Activated CD4-positive, alpha-beta T cell treated with anti-CD3 and anti-CD28 coated beads, Interleukin-2, amount 50 U/mL, for 24 hours (primary cell): Measurements from ENCODE around the gene SPTB.
A peak's percentile ranks its signal among the peaks of the same experiment; 100 is the strongest.

Experiments
- DNase-seq, 2 donors: peaks; one replicate each; pipeline ENCODE4 v3.0.0-alpha.2; 2020; ENCODE audit warnings: low read depth in 1 of 2, low spot score in 1 of 2

Gene SPTB

DNA sequence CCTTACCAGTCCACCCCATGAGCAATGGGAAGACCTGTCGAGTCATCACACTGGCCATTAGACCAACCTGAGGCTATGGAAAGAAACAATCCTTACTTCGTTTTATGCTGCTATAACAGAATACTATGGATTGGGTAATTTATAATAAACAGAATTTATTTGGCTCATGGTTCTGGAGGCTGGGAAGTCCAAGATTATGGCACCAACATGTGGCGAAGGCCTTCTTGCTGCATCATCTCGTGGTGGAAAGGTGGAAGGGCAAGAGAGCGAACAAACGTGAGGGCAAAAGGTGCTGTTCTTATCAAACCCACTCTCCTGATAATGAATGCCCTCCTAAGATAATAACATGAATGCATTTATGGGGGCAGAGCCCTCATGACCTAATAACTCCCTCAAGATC is 9.6 kb upstream of the SPTB start:
- DNase-seq: no peak

DNA sequence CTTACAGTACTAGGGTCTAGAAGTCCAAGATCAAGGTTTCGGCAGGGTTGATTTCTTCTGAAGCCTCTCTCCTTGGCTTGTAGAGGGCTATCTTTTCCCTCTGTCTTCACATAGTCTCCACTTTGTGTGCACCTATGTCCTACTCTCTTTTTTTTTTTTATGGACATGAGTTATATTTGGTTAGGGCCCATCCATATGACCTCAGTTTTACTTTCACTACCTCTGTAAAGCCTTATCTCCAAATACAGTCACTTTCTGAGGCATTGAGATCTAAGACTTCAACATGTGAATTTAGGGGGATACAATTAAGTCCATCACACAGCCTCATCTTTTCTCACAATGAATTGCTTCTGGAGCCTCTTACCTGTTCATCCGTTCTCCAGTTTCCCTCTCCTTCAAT is 5.9 kb upstream of the SPTB start:
- DNase-seq: no peak

DNA sequence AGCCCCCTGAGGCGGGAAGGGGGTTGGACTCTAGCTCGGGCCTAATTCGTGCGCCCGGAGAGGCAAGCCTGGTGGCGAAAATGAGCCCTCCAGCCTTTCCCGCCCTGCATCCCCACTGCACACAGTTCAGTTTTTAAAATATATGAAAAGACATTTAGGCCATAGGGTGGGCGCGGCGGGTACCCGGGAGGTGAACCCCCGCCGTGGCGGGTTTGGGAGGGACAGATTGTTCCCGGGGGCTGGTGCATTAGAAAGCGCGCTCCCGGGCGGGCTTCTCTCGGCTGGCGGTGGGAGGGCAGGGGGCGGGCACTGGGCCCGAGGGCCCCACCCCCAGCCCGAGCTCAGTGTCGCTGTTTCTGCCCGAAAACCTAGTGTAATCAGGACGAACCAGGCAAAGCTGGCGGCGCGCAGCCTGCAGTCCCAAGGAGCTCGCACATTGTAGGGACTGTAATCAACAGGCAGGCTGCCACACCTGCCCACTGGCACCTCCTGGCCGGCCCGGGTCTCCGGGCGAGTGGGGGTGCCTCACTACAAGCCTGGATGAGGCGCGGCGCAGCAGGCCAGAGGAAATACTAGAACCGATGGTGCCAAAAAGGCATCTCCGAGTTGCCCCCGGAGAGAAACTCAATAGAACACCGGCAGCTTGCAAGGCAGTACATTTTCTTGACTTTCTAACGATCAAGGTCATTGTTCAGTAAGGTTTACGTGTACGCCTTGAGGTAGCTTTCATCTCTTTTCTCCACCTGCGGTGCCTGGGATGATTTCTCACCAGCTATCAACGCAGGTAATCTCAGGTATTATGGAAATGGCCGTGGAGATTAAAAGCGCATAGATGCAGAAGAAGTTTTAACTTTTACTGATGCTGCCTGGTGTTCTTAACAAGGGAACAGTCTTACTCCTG is 764 bp upstream of the SPTB start:
- peak; percentile 36 to 44 for DNase-seq

DNA sequence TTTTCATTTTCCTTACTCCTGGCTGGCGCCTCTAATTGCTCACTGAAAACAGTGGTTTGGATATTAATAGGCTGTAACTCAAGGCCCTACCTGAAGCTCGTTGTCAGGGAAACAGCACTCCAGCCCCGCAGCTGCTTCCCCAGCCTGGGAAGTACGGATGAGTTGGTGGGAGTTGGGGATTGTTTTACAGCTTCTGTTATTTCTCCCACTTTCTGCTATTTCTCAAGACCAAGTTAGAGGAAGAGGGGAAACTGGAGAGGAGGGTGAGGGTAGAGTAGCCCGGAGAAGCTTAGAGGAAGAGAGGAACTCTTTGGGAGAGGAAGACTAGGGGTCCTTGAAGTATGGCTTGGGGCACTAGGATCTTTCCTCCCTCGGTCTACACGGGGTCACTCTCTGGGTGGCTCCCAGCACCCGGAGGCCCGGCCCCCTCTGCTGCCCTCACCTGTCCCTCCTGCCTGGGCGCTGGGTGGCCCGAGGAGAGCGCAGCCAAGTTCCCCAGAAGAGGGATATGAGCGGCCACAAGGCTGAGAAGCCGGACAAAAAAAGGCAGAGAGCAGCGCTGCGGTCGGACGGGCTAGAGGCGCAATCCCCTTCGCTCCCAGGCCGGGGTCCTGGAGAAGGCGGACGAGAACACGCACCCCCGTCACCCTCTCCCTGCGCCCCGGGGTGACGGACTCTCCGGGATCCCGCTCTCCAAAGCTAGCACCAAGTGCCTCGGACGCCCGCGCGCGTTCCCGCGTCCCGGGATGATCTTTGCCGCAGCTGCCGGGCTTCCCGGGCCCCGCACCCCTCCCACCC is 671 bp downstream of the SPTB start:
- DNase-seq: no peak

DNA sequence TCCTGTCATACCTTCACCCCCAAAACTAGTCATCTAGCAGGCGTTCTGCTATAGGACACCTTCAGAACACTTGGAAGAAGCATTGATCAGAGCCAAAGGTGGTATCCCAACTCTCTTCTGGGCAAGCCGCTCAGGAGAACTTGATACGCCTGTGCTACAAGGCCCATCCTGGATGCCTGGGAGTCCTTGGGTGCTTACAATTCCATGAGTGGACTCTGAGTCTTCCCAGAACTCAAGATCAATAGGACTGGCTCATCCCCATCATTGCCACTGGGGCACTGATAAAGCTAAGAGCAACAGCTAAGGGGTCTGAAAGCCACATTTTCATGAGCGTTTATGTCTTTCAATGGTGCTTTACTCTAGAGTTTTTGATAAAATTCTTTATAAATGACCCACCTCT is 1.9 kb downstream of the SPTB start:
- DNase-seq: no peak

DNA sequence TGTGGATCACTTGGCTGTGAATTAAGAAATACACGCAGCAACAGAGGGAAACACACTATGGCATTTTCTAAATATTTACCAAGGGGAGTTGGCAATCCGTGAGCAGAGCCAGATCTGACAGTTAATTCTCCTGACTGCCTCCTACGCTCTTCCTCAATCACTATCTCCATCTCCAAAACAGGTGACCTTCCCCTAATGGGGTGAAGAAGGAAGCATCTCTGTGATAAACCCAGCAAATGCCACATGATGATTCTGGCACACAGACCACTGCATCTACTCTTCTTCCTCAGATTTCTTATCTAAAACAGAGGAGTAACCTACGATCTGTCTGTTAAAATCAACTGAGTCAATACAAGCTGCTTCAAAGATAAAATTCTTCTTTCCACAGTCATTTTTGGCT is 4.4 kb downstream of the SPTB start:
- no peak for DNase-seq

DNA sequence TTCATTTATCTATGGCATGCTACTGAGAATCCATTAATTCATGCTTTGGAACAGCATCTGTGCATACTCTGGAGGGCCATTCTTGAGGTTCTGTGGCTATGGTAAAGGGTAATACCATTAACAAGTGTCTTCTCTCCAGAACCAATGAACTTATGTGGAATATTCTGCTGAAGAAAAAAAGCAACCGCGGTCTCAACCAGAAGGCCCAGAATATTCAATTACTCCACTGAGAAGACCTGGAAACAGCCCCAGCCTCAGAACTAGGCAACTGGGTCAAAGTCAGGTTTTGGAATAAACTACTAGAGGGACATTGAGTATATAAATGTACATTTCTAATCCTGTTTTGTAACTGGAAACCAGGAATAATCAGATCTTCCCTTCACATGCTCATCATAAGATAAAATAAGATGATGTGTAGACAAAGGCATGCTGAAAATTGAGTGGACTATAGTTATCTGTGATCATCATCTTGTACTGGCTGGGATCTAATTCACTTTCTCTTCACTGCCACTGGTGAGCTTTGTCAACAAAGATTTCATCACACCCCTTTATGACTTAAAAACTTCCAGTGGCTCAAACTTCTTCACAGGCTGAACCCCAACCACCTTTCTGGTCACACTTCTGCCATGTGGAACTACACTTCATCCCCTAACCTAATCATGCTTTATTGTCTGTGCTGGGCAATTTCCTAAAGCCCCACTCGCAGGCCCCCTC is 6.0 kb downstream of the SPTB start:
- no peak for DNase-seq

DNA sequence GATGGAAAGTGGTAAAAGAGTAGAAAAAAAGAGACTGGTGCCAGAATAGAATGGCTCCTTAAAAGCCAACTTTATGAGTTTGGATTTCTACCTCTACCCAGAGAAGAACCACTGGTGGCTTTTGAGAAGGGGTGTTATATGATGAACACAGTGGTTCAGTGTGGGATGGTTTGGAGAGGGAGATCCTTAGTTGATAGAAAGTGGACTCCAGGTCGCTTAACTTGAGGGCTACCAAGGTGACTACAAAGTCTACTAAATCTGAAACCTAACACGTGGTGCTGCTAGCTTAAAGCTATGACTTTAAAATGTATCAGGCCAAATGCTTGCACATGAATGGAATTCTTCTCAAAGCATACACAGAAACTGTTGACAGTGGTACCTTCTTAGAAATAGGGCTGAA is 8.4 kb downstream of the SPTB start:
- DNase-seq: no peak

DNA sequence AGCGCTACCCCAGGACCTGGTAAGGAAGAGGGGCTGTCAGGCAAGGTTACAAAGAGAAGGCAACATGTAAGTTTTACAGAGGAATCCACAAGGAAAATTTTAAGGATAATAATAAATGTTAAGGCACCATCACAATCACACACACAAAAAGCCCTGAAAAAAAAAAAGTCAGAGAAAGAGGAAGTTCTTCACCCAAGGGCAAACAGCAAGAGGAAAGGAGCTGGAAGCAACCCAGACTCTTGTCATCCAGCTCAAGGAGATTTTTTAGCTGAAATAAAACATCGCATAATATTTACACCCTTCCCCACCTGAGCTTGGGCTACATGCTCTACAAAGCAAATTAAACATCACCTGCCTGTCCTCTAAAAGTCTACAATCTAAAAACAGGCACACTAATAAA is 9.5 kb downstream of the SPTB start:
- no peak for DNase-seq

DNA sequence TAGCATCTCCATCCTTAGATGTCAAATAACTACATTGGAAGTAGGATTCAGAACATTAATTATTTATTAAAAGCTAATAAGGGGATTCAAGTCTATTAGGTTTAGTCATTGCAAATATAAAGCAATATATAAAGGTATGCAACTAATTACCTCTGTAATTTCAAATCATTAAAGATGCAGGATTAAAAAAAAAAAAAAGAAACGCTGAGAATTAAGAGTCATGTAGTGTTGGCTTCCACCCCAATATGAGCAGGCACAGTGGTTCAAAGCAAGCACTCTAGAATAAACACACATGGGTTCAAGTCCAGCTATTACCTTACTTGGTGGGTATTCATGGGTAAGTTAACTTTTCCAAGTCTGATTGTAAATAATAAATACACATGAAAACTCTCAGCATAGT is 10.9 kb downstream of the SPTB start:
- DNase-seq: no peak

DNA sequence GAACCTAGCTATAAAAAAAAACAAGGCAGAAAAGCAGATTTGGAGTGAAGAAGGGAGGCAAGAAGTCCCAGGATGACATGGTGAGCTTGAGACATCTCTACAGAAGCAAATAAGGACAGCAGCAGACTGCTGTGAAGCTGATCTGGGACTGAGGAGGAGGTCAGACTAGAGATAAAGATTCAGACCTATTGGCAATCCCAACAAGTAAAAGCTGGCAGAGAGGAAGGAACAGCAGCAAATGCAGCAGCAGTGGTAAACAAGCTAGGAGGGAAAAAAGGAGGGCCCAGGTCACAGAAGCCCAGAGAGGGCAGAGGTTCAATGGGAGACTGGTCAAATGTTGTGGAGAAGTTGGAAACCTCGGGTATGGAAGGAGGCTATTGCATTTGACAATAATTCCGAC is 11.3 kb downstream of the SPTB start:
- DNase-seq: no peak

DNA sequence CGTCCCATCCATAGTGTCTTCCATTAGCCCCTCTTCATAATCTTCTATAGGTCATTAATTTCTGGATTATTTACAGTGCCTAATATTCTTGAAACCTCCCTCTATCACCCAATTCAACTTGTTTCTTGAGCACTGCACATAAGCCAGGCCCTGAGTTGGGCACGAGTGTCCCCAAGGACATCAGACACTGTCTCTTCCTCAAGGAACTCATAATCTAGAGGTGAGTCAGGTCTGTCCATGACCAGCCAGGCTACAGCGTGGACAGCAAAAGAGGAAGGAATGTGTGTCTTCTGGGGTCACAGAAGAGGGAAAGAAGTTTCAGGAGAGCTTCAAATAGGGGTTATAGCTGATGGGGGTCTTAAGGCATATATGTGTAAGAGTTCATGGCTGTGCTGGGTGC is 12.5 kb downstream of the SPTB start:
- no peak for DNase-seq

DNA sequence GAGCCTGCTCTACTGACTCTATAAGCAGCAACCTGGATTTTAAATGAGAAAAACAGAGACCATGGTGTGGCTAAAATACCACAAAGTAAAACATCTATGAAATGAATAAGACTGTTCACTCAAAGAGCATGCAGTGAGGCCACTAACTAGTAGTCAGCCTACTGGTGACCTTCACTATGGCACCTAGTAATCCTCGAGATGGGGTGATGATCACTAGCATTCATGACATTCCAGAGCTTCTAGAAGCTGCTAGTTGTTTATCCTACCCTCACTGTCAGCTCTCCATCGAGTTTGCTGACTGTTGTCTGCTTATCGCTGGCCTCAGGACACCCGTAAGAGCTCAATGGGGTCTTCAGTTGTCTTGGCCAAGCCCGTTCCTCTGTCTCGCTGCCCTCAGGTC is 13.7 kb downstream of the SPTB start:
- DNase-seq: no peak

DNA sequence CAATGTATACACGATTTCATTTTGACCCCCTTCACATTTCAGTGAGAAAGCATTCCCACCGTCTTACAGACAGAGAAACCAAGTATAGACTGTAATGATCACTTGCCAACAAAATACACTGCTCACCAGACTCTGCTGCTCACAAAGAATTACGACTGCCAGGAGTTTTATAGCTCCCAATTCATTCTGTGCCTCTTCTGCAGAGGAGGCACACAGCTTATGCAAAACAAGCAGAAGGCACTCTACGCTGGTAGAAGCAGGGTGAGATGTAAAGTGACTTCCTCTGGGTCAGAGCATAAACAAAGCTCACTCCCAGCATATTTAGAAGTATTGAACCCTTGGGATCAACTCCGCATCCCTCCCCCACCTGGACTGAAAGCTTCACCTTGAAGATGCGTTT is 14.6 kb downstream of the SPTB start:
- DNase-seq: no peak

DNA sequence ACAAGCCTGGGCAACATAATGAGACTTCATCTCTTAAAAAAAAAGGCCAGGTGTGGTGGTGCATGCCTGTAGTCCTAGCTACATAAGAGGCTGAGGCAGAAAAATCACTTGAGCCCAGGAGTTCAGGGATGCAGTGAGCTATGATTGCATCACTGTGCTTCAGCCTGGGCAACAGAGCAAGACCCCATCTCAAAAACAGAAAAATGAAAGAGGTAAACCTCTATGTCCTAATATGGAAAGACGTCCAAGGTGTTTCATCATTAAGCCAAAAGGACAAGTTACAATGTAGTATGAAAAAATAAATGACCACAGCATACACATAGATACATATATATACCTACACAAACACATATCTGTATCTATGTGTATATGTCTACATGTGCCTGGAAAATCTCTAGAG is 15.4 kb downstream of the SPTB start:
- no peak for DNase-seq

DNA sequence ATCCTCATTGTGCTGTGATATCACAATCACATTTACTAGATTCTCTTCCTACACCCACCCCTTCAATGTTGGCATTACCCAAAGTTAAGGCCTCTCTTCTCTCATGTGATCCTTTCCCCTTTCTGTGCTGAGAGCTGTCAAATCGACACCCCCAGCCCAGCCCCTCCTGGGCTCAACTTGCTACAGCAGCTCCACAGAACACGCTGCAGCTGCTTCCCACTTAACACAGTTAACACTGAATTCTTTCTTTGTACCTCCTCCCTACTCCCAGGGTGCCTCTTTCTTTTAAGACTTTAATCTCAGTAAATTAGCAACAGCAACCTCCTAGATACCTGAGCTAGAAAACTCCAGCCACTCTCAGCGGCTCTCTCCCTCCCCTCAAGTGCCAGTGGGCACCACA is 17.8 kb downstream of the SPTB start:
- DNase-seq: no peak

DNA sequence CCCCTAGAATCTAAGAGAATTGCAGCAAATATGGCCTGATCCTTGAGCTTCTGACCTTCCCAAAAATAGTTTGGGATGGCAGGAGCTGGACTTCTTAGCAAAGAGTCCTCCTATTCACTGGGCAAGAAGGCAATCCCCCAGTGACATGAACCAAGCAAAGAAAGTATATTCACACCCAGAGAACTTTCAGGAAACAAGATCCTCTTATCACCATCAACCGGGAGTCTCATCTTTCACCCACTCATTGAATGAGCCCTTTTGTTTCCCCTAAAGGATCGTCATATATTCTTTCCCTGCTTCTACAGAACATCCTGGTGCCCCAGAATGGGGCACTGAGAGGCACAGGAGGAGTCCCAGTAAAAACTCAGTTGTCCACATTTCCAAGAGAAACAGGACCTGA is 19.7 kb downstream of the SPTB start:
- no peak for DNase-seq

DNA sequence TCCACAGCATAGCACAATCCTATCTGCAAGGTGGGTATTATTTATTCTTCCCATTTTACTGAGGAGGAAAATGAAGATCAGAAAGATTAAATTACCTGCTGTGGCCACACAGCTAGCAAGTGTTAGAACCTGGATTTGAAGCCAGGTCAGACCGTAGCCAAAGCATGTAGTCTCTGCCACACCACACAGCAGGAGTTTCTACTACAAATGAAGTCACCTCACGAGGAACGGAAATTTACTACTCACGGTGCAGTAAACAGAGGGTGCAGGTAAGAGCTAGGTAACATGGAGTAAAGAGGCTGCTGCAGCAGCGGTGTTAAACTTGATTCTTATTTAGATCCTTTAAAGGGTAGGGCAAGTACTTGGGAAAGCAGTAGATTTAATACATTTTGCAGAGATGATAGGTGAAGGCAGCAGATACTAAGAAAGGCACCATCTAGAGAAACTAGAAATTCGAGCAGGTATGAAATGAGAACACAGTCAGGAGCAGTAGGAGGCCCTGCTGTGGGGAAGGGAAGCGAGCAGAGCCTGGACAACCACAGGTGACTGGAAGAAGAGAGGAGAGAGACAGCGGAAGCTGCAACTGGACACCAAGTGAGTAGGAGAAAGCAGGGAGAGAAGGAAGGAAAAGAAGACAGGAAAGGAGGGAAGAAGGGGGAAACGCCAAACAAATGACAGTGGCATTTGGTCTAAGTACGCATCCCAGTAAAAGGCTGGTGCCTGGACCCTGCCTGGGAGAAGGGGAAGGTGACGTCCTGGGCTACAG is 21.5 kb downstream of the SPTB start:
- DNase-seq: no peak

DNA sequence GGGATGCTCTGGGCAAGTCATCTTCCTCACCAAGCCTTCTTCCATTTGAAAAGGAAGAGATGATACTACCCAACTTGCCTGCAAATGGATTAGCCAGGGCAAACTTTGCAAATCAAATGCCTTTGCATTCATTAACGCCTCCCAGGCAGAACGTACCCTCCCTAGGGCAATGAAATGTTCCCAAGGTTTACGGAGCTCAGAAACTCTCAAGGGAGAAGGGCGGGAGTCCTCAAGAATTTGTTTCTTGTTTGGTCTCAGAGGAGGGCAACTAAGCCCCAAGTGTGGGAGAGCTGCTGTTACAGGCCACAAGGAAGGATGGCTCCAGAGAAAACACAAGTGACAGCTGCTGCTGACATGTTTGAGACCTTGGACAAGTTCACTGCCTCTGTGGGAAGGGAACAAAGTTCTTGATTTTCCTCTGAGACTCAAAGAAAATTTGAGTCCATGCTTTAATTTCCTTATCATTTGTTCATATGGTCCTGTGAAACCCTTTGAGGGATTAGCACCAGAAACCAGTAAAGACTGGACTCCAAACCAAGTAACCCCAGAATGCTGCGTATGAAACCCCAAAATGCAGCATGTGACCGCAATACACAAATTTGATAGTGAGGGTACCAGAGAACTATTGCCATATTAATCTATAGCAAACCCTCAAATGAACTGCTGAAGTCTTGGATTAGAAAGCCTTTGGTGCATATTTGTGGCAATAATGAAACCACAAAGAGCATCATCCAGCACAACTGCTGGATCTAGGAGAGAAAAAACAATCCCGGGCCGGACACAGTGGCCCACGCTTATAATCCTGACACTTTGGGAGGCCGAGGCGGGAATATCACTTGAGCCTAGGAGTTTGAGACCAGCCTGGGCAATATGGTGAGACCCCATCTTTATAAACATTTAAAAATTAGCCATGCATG is 22.9 kb downstream of the SPTB start:
- DNase-seq: no peak
